Astrocyte (in vitro differentiated cells and primary cell): ENCODE data around the gene C6. TPM values are rescaled to one million over a fixed set of nuclear protein-coding genes. Genes with fewer than 3 reads are reported as not detected.
A peak's percentile ranks its signal among the peaks of the same experiment; 100 is the strongest.

Experiments used
- DNase-seq: peaks from one replicate; pipeline ENCODE4 v3.0.0-alpha.2; 2010; ENCODE audit warnings: low read depth
- FAIRE-seq: peaks from 2 replicates; lab custom pipeline; 2011; peaks lifted over from hg19 to GRCh38; lab: Jason Lieb, UNC
- H2AFZ ChIP-seq: 2 replicates; pipeline ENCODE4 v1.6.0; 2012; ENCODE audit warnings: low read depth, low read length, inconsistent platforms
- H3K27ac ChIP-seq: 2 replicates; pipeline ENCODE4 v1.5.1; 2011; ENCODE audit warnings: low read depth, low read length, inconsistent platforms
- H3K27me3 ChIP-seq: 2 replicates; pipeline ENCODE4 v1.6.0; 2011; ENCODE audit warnings: low read length, inconsistent platforms; ENCODE audit not compliant: insufficient read depth
- H3K36me3 ChIP-seq: 2 replicates; pipeline ENCODE4 v1.5.1; 2011; ENCODE audit warnings: low read length, inconsistent platforms; ENCODE audit not compliant: insufficient read depth
- H3K4me1 ChIP-seq: 2 replicates; pipeline ENCODE4 v1.5.1; 2011; ENCODE audit warnings: low read length, inconsistent platforms; ENCODE audit not compliant: insufficient read depth
- H3K4me2 ChIP-seq: 2 replicates; pipeline ENCODE4 v1.6.0; 2012; ENCODE audit warnings: low read length, inconsistent platforms
- H3K4me3 ChIP-seq: 2 replicates; pipeline ENCODE4 v1.5.1; 2011; ENCODE audit warnings: low read depth, mild to moderate bottlenecking, low read length, inconsistent platforms; ENCODE audit not compliant: insufficient read depth
- H3K79me2 ChIP-seq: 2 replicates; pipeline ENCODE4 v1.6.0; 2012; ENCODE audit warnings: mild to moderate bottlenecking, low read length, inconsistent platforms; ENCODE audit not compliant: insufficient read depth
- H3K9ac ChIP-seq: 2 replicates; pipeline ENCODE4 v1.6.0; 2012; ENCODE audit warnings: mild to moderate bottlenecking, low read length, inconsistent platforms
- H3K9me3 ChIP-seq: 2 replicates; pipeline ENCODE4 v1.5.1; 2012; ENCODE audit warnings: low read depth, mild to moderate bottlenecking, low read length, inconsistent platforms; ENCODE audit not compliant: insufficient read depth
- H4K20me1 ChIP-seq: 2 replicates; pipeline ENCODE4 v1.6.0; 2012; ENCODE audit warnings: low read length, inconsistent platforms; ENCODE audit not compliant: insufficient read depth
- H3K27ac Mint-ChIP-seq: one replicate; pipeline ENCODE4 v1.8.0; 2021; ENCODE audit warnings: mild to moderate bottlenecking, mixed read lengths; ENCODE audit not compliant: unreplicated experiment
- H3K27me3 Mint-ChIP-seq: one replicate; pipeline ENCODE4 v1.8.0; 2021; ENCODE audit warnings: low read depth, mixed read lengths; ENCODE audit not compliant: unreplicated experiment
- H3K36me3 Mint-ChIP-seq: one replicate; pipeline ENCODE4 v1.8.0; 2021; ENCODE audit warnings: low read depth, mixed read lengths; ENCODE audit not compliant: unreplicated experiment
- H3K4me1 Mint-ChIP-seq: one replicate; pipeline ENCODE4 v1.8.0; 2021; ENCODE audit warnings: low read depth, mixed read lengths; ENCODE audit not compliant: unreplicated experiment
- H3K4me3 Mint-ChIP-seq: one replicate; pipeline ENCODE4 v1.8.0; 2021; ENCODE audit warnings: mild to moderate bottlenecking, moderate library complexity, mixed read lengths; ENCODE audit not compliant: unreplicated experiment
- H3K9me3 Mint-ChIP-seq: one replicate; pipeline ENCODE4 v1.8.0; 2021; ENCODE audit warnings: mild to moderate bottlenecking, mixed read lengths; ENCODE audit not compliant: unreplicated experiment
- CTCF ChIP-seq: IDR thresholded peaks from 2 replicates; pipeline ENCODE4 v1.5.1; 2011; ENCODE audit warnings: low read depth, mild to moderate bottlenecking, inconsistent platforms, low read length, moderate library complexity; ENCODE audit not compliant: insufficient read depth
- EZH2 ChIP-seq: IDR thresholded peaks from 2 replicates; pipeline ENCODE4 v1.6.1; 2012; ENCODE audit warnings: mild to moderate bottlenecking, low read length, inconsistent platforms; ENCODE audit not compliant: insufficient read depth
- total RNA-seq: library from RNA; stranded (reverse); gene quantifications from 2 replicates; pipeline ENCODE4 v1.2.1, GENCODE V29; 2021

Gene C6
- total RNA-seq, 1 donor from 2014 or later: not detected

GRCh38 chr5:41246376-41246775 is 33.0 kb upstream of the C6 start:
- Histone ChIP-seq H3K36me3 (no peaks in the 10 kb centered on the region), H3K4me1 (peaks cover 4% of the 10 kb centered on the region), H3K4me3 (no peak overlapping the region), H3K4me2 (peak overlapping the region; percentile 28), H3K9me3 (no peaks in the 10 kb centered on the region), H3K9ac (no peak overlapping the region), H2AFZ (no peak overlapping the region), H4K20me1 (no peaks in the 10 kb centered on the region), H3K79me2 (no peaks in the 10 kb centered on the region), H3K27me3 (no peaks in the 10 kb centered on the region), H3K27ac (peak overlapping the region; percentile 58)
- no peak for FAIRE-seq
- Mint-ChIP-seq H3K9me3 (peaks cover 4% of the 10 kb centered on the region), H3K36me3 (no peaks in the 10 kb centered on the region), H3K27ac (peak overlapping the region; percentile 72), H3K4me1 (peaks cover 7% of the 10 kb centered on the region), H3K27me3 (no peaks in the 10 kb centered on the region), H3K4me3 (no peak overlapping the region)
- DNase-seq: peak; percentile 93
- no peak for TF ChIP-seq CTCF
- TF ChIP-seq EZH2: no peak

GRCh38 chr5:41243558-41243957 is 30.2 kb upstream of the C6 start:
- no peaks in the 10 kb centered on the region for H3K36me3 Mint-ChIP-seq
- no peaks in the 10 kb centered on the region for H3K27me3 Mint-ChIP-seq
- no peak overlapping the region for H3K4me3 Mint-ChIP-seq
- Histone ChIP-seq H3K36me3 (no peaks in the 10 kb centered on the region), H3K4me2 (no peak overlapping the region), H3K27me3 (no peaks in the 10 kb centered on the region), H3K9ac (no peak overlapping the region), H2AFZ (no peak overlapping the region), H3K4me3 (no peak overlapping the region), H3K9me3 (no peaks in the 10 kb centered on the region), H3K4me1 (peaks cover 4% of the 10 kb centered on the region), H4K20me1 (no peaks in the 10 kb centered on the region), H3K79me2 (no peaks in the 10 kb centered on the region), H3K27ac (no peak overlapping the region)
- DNase-seq (no peak), FAIRE-seq (no peak)
- no peak overlapping the region for H3K27ac Mint-ChIP-seq
- peaks cover 7% of the 10 kb centered on the region for H3K4me1 Mint-ChIP-seq
- TF ChIP-seq EZH2 (no peak), CTCF (no peak)
- H3K9me3 Mint-ChIP-seq: peaks cover 11% of the 10 kb centered on the region

- no peaks in the 10 kb centered on the region for H3K36me3 Mint-ChIP-seq
- Histone ChIP-seq H3K27me3 (no peaks in the 10 kb centered on the region), H3K9ac (no peak overlapping the region), H4K20me1 (no peaks in the 10 kb centered on the region), H3K4me1 (peaks cover 1% of the 10 kb centered on the region), H3K79me2 (no peaks in the 10 kb centered on the region), H2AFZ (no peak overlapping the region), H3K36me3 (no peaks in the 10 kb centered on the region), H3K4me2 (no peak overlapping the region), H3K9me3 (no peaks in the 10 kb centered on the region), H3K4me3 (no peak overlapping the region), H3K27ac (no peak overlapping the region)
- peaks cover 8% of the 10 kb centered on the region for H3K9me3 Mint-ChIP-seq
- H3K4me1 Mint-ChIP-seq: peaks cover under 1% of the 10 kb centered on the region
- no peak overlapping the region for H3K27ac Mint-ChIP-seq
- TF ChIP-seq EZH2 (no peak), CTCF (no peak)
- H3K27me3 Mint-ChIP-seq: no peaks in the 10 kb centered on the region
- H3K4me3 Mint-ChIP-seq: no peak overlapping the region
- DNase-seq (no peak), FAIRE-seq (no peak)
Measured at GRCh38 chr5:41240985-41241384, 27.7 kb upstream of the C6 start.
